Measurements from ENCODE around the gene PIPOX. TPM values are rescaled to one million over a fixed set of nuclear protein-coding genes. Genes with fewer than 3 reads are reported as not detected.
A peak's percentile ranks its signal among the peaks of the same experiment; 100 is the strongest.

Gene PIPOX
- polyA plus RNA-seq, 3 donors: 0.30 to 0.56 TPM; not detected in 1

DNA sequence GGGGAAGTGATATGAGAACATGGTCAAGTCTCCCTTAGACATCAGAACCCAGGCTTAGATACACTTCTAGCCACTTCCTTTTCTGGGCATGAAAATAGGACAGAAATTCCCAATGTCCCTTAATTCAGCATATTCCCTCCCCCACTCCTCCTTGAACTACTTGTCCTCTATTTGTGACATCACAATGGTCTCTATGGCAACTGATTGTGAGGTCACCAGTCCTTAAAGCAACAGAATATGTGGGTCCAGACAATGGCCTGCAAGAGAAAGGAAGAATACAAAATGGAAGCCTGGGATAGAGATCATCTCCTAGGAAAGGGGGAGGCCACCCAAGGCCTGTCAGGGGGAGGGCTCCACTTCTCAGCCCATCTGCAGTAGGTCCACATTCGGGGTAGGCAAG is 30.4 kb upstream of the PIPOX start:
- Mint-ChIP-seq H3K4me1 (peaks cover 2% of the 10 kb centered on the region), H3K27ac (peak overlapping the region in 1 of 7 donors; percentile 26), H3K9me3 (peaks cover 0 to 3% (median 0%) of the 10 kb centered on the region in 7 donors), H3K4me3 (no peak overlapping the region), H3K27me3 (ENCODE audit: low read depth in 3 of 3) (peaks cover 23 to 63% (median 25%) of the 10 kb centered on the region in 3 donors), H3K36me3 (no peaks in the 10 kb centered on the region)
- Histone ChIP-seq H3K4me2 (replicated peaks; ENCODE audit: extremely low read depth, low read length, poor library complexity, severe bottlenecking) (no peak overlapping the region), H3K9me3 (replicated peaks in 1 of 2; ENCODE audit: control insufficient read depth in 1 of 2, insufficient read depth in 1 of 2, low read length in 2 of 2) (no peaks in the 10 kb centered on the region), H3K4me1 (ENCODE audit: control insufficient read depth in 1 of 2, insufficient read depth in 2 of 2, low read length in 2 of 2) (no peaks in the 10 kb centered on the region), H3K79me2 (ENCODE audit: insufficient read depth, low read length) (no peaks in the 10 kb centered on the region), H2AFZ (ENCODE audit: insufficient read depth, low read depth, low read length, poor library complexity, severe bottlenecking) (no peak overlapping the region), H3K4me3 (replicated peaks in 1 of 3; ENCODE audit: low read depth in 2 of 3, low read length in 3 of 3) (no peak overlapping the region), H3K27ac (ENCODE audit: low read depth in 1 of 2, low read length in 2 of 2) (no peak overlapping the region), H3K27me3 (ENCODE audit: control insufficient read depth in 2 of 2, insufficient read depth in 2 of 2, low read length in 2 of 2) (peaks cover 11 to 32% of the 10 kb centered on the region in 2 donors), H3K36me3 (replicated peaks in 1 of 2; ENCODE audit: control insufficient read depth in 1 of 2, insufficient read depth in 2 of 2, low read length in 2 of 2) (no peaks in the 10 kb centered on the region), H3K9ac (ENCODE audit: insufficient read depth, low read length, poor library complexity, severe bottlenecking) (no peak overlapping the region), H4K20me1 (ENCODE audit: insufficient read depth, low read length) (no peaks in the 10 kb centered on the region)
- DNase-seq: no peak
- TF ChIP-seq, protein P1, sequence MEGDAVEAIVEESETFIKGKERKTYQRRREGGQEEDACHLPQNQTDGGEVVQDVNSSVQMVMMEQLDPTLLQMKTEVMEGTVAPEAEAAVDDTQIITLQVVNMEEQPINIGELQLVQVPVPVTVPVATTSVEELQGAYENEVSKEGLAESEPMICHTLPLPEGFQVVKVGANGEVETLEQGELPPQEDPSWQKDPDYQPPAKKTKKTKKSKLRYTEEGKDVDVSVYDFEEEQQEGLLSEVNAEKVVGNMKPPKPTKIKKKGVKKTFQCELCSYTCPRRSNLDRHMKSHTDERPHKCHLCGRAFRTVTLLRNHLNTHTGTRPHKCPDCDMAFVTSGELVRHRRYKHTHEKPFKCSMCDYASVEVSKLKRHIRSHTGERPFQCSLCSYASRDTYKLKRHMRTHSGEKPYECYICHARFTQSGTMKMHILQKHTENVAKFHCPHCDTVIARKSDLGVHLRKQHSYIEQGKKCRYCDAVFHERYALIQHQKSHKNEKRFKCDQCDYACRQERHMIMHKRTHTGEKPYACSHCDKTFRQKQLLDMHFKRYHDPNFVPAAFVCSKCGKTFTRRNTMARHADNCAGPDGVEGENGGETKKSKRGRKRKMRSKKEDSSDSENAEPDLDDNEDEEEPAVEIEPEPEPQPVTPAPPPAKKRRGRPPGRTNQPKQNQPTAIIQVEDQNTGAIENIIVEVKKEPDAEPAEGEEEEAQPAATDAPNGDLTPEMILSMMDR (IDR thresholded peaks at IDR 0.05): no peak
- intact Hi-C loops (cut with micrococcal nuclease): loop anchor here in 1 of 2 donors (5.0 kb wide), 1 partner anchor 45 kb away; no protein-coding TSS in a partner anchor
- WGBS (ENCODE audit: insufficient coverage): 100% methylated on average over 1 of the region's 1 CpG

DNA sequence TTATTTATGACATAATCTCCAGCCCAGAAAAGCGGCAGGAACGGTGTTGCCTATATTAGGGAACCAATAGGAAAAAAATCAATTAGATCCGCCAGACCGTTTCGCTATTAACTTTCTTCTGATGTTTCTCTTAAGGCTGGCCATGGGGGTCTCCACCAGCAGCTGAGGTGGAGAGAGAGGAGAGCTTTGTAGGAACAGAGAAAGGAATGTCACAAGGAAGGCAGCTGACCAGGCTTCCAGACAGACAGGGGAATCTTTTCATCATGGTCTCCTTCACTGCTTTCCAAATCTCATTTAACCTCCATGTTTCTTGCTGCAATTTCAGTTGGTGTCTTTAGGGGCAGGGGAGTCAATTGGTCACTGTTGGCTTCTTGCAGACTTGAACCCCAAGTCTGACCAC is 28.2 kb upstream of the PIPOX start:
- WGBS (ENCODE audit: insufficient coverage): no CpG with 5 or more reads among the region's 5 CpGs
- Histone ChIP-seq H4K20me1 (ENCODE audit: insufficient read depth, low read length) (no peaks in the 10 kb centered on the region), H3K27me3 (ENCODE audit: control insufficient read depth in 2 of 2, insufficient read depth in 2 of 2, low read length in 2 of 2) (peaks cover 12 to 34% of the 10 kb centered on the region in 2 donors), H3K4me2 (replicated peaks; ENCODE audit: extremely low read depth, low read length, poor library complexity, severe bottlenecking) (no peak overlapping the region), H2AFZ (ENCODE audit: insufficient read depth, low read depth, low read length, poor library complexity, severe bottlenecking) (no peak overlapping the region), H3K4me1 (ENCODE audit: control insufficient read depth in 1 of 2, insufficient read depth in 2 of 2, low read length in 2 of 2) (peaks cover 2 to 4% of the 10 kb centered on the region in 2 donors), H3K79me2 (ENCODE audit: insufficient read depth, low read length) (no peaks in the 10 kb centered on the region), H3K36me3 (replicated peaks in 1 of 2; ENCODE audit: control insufficient read depth in 1 of 2, insufficient read depth in 2 of 2, low read length in 2 of 2) (no peaks in the 10 kb centered on the region), H3K4me3 (replicated peaks in 1 of 3; ENCODE audit: low read depth in 2 of 3, low read length in 3 of 3) (no peak overlapping the region), H3K9me3 (replicated peaks in 1 of 2; ENCODE audit: control insufficient read depth in 1 of 2, insufficient read depth in 1 of 2, low read length in 2 of 2) (no peaks in the 10 kb centered on the region), H3K9ac (ENCODE audit: insufficient read depth, low read length, poor library complexity, severe bottlenecking) (no peak overlapping the region), H3K27ac (ENCODE audit: low read depth in 1 of 2, low read length in 2 of 2) (no peak overlapping the region)
- no peaks in the 10 kb centered on the region for H3K36me3 Mint-ChIP-seq
- intact Hi-C loops (cut with micrococcal nuclease): loop anchor here in 1 of 2 donors (5.0 kb wide), 1 partner anchor 47 kb away; no protein-coding TSS in a partner anchor
- no peak for DNase-seq
- peaks cover 31 to 70% (median 33%) of the 10 kb centered on the region in 3 donors for H3K27me3 Mint-ChIP-seq (ENCODE audit: low read depth in 3 of 3)
- H3K27ac Mint-ChIP-seq: peak overlapping the region in 1 of 7 donors; percentile 15
- no peak overlapping the region for H3K4me3 Mint-ChIP-seq
- H3K9me3 Mint-ChIP-seq: peaks cover 0 to 2% (median 0%) of the 10 kb centered on the region in 7 donors
- TF ChIP-seq, protein P1 (IDR thresholded peaks at IDR 0.05): no peak
- peaks cover 13% of the 10 kb centered on the region for H3K4me1 Mint-ChIP-seq

All from CD14-positive monocyte (primary cell).